C4-2B (cell line): ENCODE data around the gene CRIP3.

ENCODE experiments used
- CTCF ChIP-seq: fragments of 450-650 bp; conservative IDR thresholded peaks from 2 replicates; pipeline ENCODE4 v1.5.1; 2017; ENCODE audit warnings: mild to moderate bottlenecking
- ZFX ChIP-seq: fragments of 450-650 bp; IDR thresholded peaks from 2 replicates; pipeline ENCODE4 v1.6.1; 2017

- no peak for TF ChIP-seq CTCF
- no peak for TF ChIP-seq ZFX
These were observed 23.4 kb downstream of the CRIP3 start for GRCh38 chr6:43284991-43285781.
